K562 (cell line): ENCODE data around the gene PON3. TPM values are rescaled to one million over a fixed set of nuclear protein-coding genes. Genes with fewer than 3 reads are reported as not detected.

Experiments
- ATAC-seq: fragments of 200-7000 bp; cut with Tn5 transposase; 3 replicates; pipeline ENCODE4 v1.9.1; 2020; ENCODE audit warnings: moderate library complexity
- BruUV-seq: library from RNA; stranded (reverse); fragments of 400-500 nt; replicated peaks from 2 replicates; lab custom pipeline; 2021; lab: Mats Ljungman, UMichigan
- CTCF ChIA-PET: fragments of 300-600 bp; formaldehyde crosslinking; extraction: SDS; loops from one replicate; lab custom pipeline; 2021; ENCODE audit warnings: low intra/inter-chr PET ratio; lab: Yijun Ruan, JAX
- POLR2A ChIA-PET: fragments of 300-600, 350-650 bp; sonication (Branson Sonifier 250); formaldehyde crosslinking; extraction: SDS; loops from one replicate; lab custom pipeline; 2021; ENCODE audit warnings: antibody characterized with exemption, inconsistent platforms; lab: Yijun Ruan, JAX
- DNase-seq, 4 experiments: peaks; one replicate each; pipeline versions ENCODE4 v3.0.0 to v3.0.0-alpha.2; 2011 to 2018; ENCODE audit warnings: low spot score in 3 of 4, mixed read lengths in 3 of 4; ENCODE audit errors: extremely low read depth in 1 of 4
- FAIRE-seq: peaks from 2 replicates; lab custom pipeline; 2011; peaks lifted over from hg19 to GRCh38; lab: Jason Lieb, UNC
- H2AFZ ChIP-seq: 2 replicates; pipeline ENCODE4 v1.6.0; 2011; ENCODE audit warnings: low read depth, low read length, control low read depth, inconsistent platforms
- H3K27ac ChIP-seq: fragments of 200-600 bp; 3 replicates; pipeline ENCODE4 v1.8.0; 2011; ENCODE audit warnings: low read depth, mild to moderate bottlenecking, control low read depth, inconsistent platforms, low read length, moderate library complexity, mixed read lengths; ENCODE audit errors: extremely low read depth
- H3K27me3 ChIP-seq, 2 experiments: fragments of 300-600 bp in 1 of 2; 2 replicates in 1 of 2; 3 replicates in 1 of 2; pipeline versions ENCODE4 v1.6.0 to v1.8.0; 2011; ENCODE audit warnings: inconsistent platforms in 2 of 2, low read length in 2 of 2, mild to moderate bottlenecking in 1 of 2, mixed read lengths in 1 of 2, moderate library complexity in 1 of 2; ENCODE audit not compliant: control insufficient read depth in 2 of 2, insufficient read depth in 2 of 2
- H3K36me3 ChIP-seq: fragments of 300-600 bp; 3 replicates; pipeline ENCODE4 v1.8.0; 2011; ENCODE audit warnings: mild to moderate bottlenecking, low read length, inconsistent platforms; ENCODE audit not compliant: control insufficient read depth, insufficient read depth
- H3K4me1 ChIP-seq, 2 experiments: fragments of 200-600 bp in 1 of 2; replicated peaks in 1 of 2; 2 replicates in 1 of 2; 3 replicates in 1 of 2; pipeline versions ENCODE4 v1.5.1 to v1.8.0; 2011; ENCODE audit warnings: inconsistent platforms in 2 of 2, low read length in 2 of 2, mild to moderate bottlenecking in 1 of 2, mixed read lengths in 1 of 2, moderate library complexity in 1 of 2; ENCODE audit not compliant: control insufficient read depth in 2 of 2, insufficient read depth in 2 of 2
- H3K4me2 ChIP-seq: 2 replicates; pipeline ENCODE4 v1.6.1; 2011; ENCODE audit warnings: low read length, control low read depth, inconsistent platforms, mixed read lengths; ENCODE audit not compliant: insufficient read depth
- H3K4me3 ChIP-seq: fragments of 200-600 bp; sonication (generic), shearing (Covaris generic); 2 replicates; pipeline ENCODE4 v1.5.1; 2016; ENCODE audit warnings: control low read depth, inconsistent platforms
- H3K79me2 ChIP-seq: fragments of 200-600 bp; 3 replicates; pipeline ENCODE4 v1.8.0; 2011; ENCODE audit warnings: low read length, inconsistent platforms; ENCODE audit not compliant: control insufficient read depth, insufficient read depth
- H3K9ac ChIP-seq, 2 experiments: 2 replicates each; pipeline versions ENCODE4 v1.6.0 to v1.6.1; 2011; ENCODE audit warnings: low read depth in 2 of 2, low read length in 2 of 2, control low read depth in 1 of 2, inconsistent platforms in 1 of 2, mild to moderate bottlenecking in 1 of 2, mixed read lengths in 1 of 2; ENCODE audit not compliant: insufficient read depth in 1 of 2
- H3K9me1 ChIP-seq: one replicate; pipeline ENCODE4 v1.6.0; 2011; ENCODE audit warnings: inconsistent platforms, mild to moderate bottlenecking, low read length, moderate library complexity; ENCODE audit not compliant: control insufficient read depth, insufficient read depth
- H3K9me3 ChIP-seq: replicated peaks from 2 replicates; pipeline ENCODE4 v1.5.1; 2011; ENCODE audit warnings: low read depth, low read length, inconsistent platforms; ENCODE audit not compliant: control insufficient read depth, insufficient read depth
- H4K20me1 ChIP-seq: replicated peaks from 2 replicates; pipeline ENCODE4 v1.6.1; 2011; ENCODE audit warnings: low read length, inconsistent platforms, mixed read lengths; ENCODE audit not compliant: control insufficient read depth, insufficient read depth
- CEBPB ChIP-seq: fragments of 450-650 bp; IDR thresholded peaks from 2 replicates; pipeline ENCODE4 v1.6.1; 2016; ENCODE audit warnings: missing genetic modification characterization, missing compliant biosample characterization
- CEBPG ChIP-seq, 3 experiments: fragments of 200-800 bp in 1 of 3; sonication (Bioruptor generic) in 1 of 3; sonication (generic) in 1 of 3; formaldehyde crosslinking in 1 of 3; IDR thresholded peaks in 2 of 3; conservative IDR thresholded peaks in 1 of 3; 2 replicates each; pipeline versions ENCODE4 v1.6.1 to v1.8.0; 2016 to 2022; ENCODE audit warnings: missing compliant biosample characterization in 2 of 3, missing genetic modification characterization in 2 of 3, mild to moderate bottlenecking in 1 of 3, missing genetic modification reagents in 1 of 3
- GTF2E2 ChIP-seq: fragments of 200-800 bp; sonication (Bioruptor generic); IDR thresholded peaks from 2 replicates; pipeline ENCODE4 v1.6.1; 2016; ENCODE audit warnings: missing genetic modification characterization, missing compliant biosample characterization
- IRF2 ChIP-seq: sonication (generic); formaldehyde crosslinking; IDR thresholded peaks from 2 replicates; pipeline ENCODE4 v1.8.1; 2022; ENCODE audit warnings: mild to moderate bottlenecking, missing genetic modification reagents
- MECOM ChIP-seq: fragments of 250-450 bp; sonication (Bioruptor Pico); IDR thresholded peaks from 2 replicates; pipeline ENCODE4 v1.8.0; 2022; ENCODE audit warnings: inconsistent platforms
- RBBP5 ChIP-seq: fragments of 200-600 bp; sonication (generic); IDR thresholded peaks from 2 replicates; pipeline ENCODE4 v1.6.1; 2012; ENCODE audit warnings: borderline replicate concordance, mild to moderate bottlenecking, low read length, control low read depth, inconsistent platforms; ENCODE audit not compliant: insufficient read depth, poor library complexity, severe bottlenecking
- ZNF717 ChIP-seq: fragments of 250-450 bp; sonication (Bioruptor Pico); IDR thresholded peaks from 2 replicates; pipeline ENCODE4 v1.5.0; 2021
- WGBS: fragments of 100-300 bp; shearing (Covaris generic); methylation state at CpG from one replicate; pipeline ENCODE4 v1.1.6; 2016; ENCODE audit warnings: low coverage, mixed read lengths; ENCODE audit not compliant: insufficient coverage; ENCODE audit errors: missing lambda C conversion rate; 5-methylcytosine and 5-hydroxymethylcytosine counted together
- in situ Hi-C: fragments of 300-500 bp; cut with MboI; formaldehyde crosslinking; loops from 4 replicates; pipeline ENCODE4 v1.15.0; 2018; ENCODE audit warnings: inconsistent platforms, mixed read lengths
- intact Hi-C: fragments of 100-400 bp; cut with micrococcal nuclease; formaldehyde crosslinking; loops from 2 replicates; pipeline ENCODE4 v1.14.2; 2022
- polyA plus RNA-seq, 8 experiments: library from polyadenylated mRNA; depleted of rRNA in 4 of 8; stranded (reverse) in 5 of 8; unstranded in 3 of 8; fragments of >200 nt; fragmentation: Nextera tagmentation in 2 of 8; fragmentation: Illumina TruSeq in 1 of 8; extraction: Ambion mirVana in 2 of 8; extraction: Trizol in 1 of 8; gene quantifications; 2 replicates each; pipeline versions ENCODE4 v1.2.1 to v1.2.3, GENCODE V29; 2011 to 2014; ENCODE audit warnings: inconsistent platforms in 1 of 8, missing spikeins in 1 of 8
- total RNA-seq, 7 experiments: library from RNA; depleted of rRNA in 6 of 7; stranded (reverse); fragments of >200 nt in 6 of 7; fragmentation: Illumina TruSeq in 2 of 7; extraction: Trizol in 2 of 7; gene quantifications; 2 replicates each; pipeline versions ENCODE4 v1.2.1 to v1.2.3, GENCODE V29; 2011 to 2021; ENCODE audit warnings: low replicate concordance in 1 of 7
- TF ChIP-seq, protein P1 (sequence below): fragments of 450-650 bp; IDR thresholded peaks from 2 replicates; pipeline ENCODE4 v1.6.1; 2016; ENCODE audit warnings: low read depth

The PON3 gene
- total and polyA plus RNA-seq, 9 of the 15 experiments (the other 6 are each of a cell fraction or from before 2014, with no cell fraction given): 0.15 to 0.38 (median 0.18) TPM; not detected in 6

- Histone ChIP-seq H4K20me1 (no peaks in the 10 kb centered on the region), H3K4me2 (no peak overlapping the region), H3K79me2 (peaks cover 2% of the 10 kb centered on the region; the same call in 1 of the 3 replicates), H3K27ac (no peak overlapping the region), H2AFZ (no peak overlapping the region), H3K9me1 (no peaks in the 10 kb centered on the region), H3K4me1 (no peaks in the 10 kb centered on the region; a peak in 1 of 5 replicates), H3K9me3 (no peaks in the 10 kb centered on the region), H3K36me3 (peaks cover 6% of the 10 kb centered on the region; the same call in 2 of the 3 replicates), H3K9ac (no peak overlapping the region), H3K27me3 (no peaks in the 10 kb centered on the region), H3K4me3 (no peak overlapping the region)
- CTCF ChIA-PET: no interaction called here
- TF ChIP-seq CEBPB (tag): peak; percentile 85
- TF ChIP-seq GTF2E2: no peak
- no peak for TF ChIP-seq CEBPG (CRISPR knock-in tag; IDR thresholded peaks at IDR 0.05)
- peak; percentile 18 to 40; a peak in 1 of 4 replicates for TF ChIP-seq CEBPG (tag; conservative IDR thresholded peaks at IDR 0.05 in 1 of 2, IDR thresholded peaks at IDR 0.05 in 1 of 2)
- TF ChIP-seq MECOM (CRISPR knock-in tag): no peak
- TF ChIP-seq ZNF717 (CRISPR knock-in tag): no peak
- TF ChIP-seq, protein P1, sequence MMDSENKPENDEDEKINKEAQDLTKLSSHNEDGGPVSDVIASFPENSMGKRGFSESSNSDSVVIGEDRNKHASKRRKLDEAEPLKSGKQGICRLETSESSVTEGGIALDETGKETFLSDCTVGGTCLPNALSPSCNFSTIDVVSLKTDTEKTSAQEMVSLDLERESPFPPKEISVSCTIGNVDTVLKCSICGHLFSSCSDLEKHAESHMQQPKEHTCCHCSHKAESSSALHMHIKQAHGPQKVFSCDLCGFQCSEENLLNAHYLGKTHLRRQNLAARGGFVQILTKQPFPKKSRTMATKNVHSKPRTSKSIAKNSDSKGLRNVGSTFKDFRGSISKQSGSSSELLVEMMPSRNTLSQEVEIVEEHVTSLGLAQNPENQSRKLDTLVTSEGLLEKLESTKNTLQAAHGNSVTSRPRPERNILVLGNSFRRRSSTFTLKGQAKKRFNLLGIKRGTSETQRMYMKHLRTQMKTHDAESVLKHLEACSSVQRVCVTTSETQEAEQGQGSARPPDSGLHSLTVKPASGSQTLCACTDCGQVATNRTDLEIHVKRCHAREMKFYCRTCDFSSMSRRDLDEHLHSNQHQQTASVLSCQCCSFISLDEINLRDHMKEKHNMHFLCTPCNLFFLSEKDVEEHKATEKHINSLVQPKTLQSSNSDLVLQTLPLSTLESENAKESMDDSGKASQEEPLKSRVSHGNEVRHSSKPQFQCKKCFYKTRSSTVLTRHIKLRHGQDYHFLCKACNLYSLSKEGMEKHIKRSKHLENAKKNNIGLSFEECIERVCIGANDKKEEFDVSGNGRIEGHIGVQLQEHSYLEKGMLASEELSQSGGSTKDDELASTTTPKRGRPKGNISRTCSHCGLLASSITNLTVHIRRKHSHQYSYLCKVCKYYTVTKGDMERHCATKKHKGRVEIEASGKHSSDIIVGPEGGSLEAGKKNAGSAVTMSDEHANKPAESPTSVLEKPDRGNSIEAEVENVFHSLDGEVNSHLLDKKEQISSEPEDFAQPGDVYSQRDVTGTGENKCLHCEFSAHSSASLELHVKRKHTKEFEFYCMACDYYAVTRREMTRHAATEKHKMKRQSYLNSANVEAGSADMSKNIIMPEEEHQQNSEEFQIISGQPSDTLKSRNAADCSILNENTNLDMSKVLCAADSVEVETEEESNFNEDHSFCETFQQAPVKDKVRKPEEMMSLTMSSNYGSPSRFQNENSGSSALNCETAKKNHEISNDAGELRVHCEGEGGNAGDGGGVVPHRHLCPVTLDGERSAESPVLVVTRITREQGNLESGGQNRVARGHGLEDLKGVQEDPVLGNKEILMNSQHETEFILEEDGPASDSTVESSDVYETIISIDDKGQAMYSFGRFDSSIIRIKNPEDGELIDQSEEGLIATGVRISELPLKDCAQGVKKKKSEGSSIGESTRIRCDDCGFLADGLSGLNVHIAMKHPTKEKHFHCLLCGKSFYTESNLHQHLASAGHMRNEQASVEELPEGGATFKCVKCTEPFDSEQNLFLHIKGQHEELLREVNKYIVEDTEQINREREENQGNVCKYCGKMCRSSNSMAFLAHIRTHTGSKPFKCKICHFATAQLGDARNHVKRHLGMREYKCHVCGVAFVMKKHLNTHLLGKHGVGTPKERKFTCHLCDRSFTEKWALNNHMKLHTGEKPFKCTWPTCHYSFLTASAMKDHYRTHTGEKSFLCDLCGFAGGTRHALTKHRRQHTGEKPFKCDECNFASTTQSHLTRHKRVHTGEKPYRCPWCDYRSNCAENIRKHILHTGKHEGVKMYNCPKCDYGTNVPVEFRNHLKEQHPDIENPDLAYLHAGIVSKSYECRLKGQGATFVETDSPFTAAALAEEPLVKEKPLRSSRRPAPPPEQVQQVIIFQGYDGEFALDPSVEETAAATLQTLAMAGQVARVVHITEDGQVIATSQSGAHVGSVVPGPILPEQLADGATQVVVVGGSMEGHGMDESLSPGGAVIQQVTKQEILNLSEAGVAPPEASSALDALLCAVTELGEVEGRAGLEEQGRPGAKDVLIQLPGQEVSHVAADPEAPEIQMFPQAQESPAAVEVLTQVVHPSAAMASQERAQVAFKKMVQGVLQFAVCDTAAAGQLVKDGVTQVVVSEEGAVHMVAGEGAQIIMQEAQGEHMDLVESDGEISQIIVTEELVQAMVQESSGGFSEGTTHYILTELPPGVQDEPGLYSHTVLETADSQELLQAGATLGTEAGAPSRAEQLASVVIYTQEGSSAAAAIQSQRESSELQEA: no peak
- no peak for TF ChIP-seq IRF2 (CRISPR knock-in tag)
- no peak for TF ChIP-seq RBBP5
- DNase-seq (no peak), ATAC-seq (no peak), FAIRE-seq (no peak)
- POLR2A ChIA-PET: no interaction called here
- BruUV-seq: no TSS peak
- intact Hi-C loops (no loop called here), in situ Hi-C loops (no loop called here)
- 73% methylated on average over 3 of the region's 3 CpGs for WGBS
Measured at GRCh38 chr7:95427914-95428516, 31.8 kb upstream of the PON3 start.
